ENCODE results near the gene FGFR1OP2. TPM values are rescaled to one million over a fixed set of nuclear protein-coding genes. Genes with fewer than 3 reads are reported as not detected.

Gene FGFR1OP2
- total and polyA plus RNA-seq, 4 donors, result 11.9 to 76.0 (median 27.6) TPM

GRCh38 chr12:27014085-27014858 is 76.0 kb downstream of the FGFR1OP2 start, which contains the start of gene TM7SF3:
TM7SF3 (minus strand) TSS chr12:27014384; CDS start chr12:27014168, 216 bp downstream.
- under 1% methylated on average over 71 of the region's 71 CpGs for WGBS
- H3K9me3 ChIP-seq (ENCODE audit: control insufficient read depth in 4 of 4, low read length in 3 of 4), result no peaks in the 10 kb centered on the region
- TF ChIP-seq ZBTB33 (IDR thresholded peaks at IDR 0.05) (peak; percentile 7), CTCF (IDR thresholded peaks at IDR 0.05; ENCODE audit: low read depth, low read length, missing input control) (peak; percentile 93), TAF1 (conservative IDR thresholded peaks at IDR 0.05) (no peak), EGR1 (IDR thresholded peaks at IDR 0.05; ENCODE audit: low read depth in 2 of 2) (peak in 1 of 2 donors; percentile 26), SP1 (IDR thresholded peaks at IDR 0.05) (peak; percentile 48), GABPA (IDR thresholded peaks at IDR 0.05 in 1 of 2, conservative IDR thresholded peaks at IDR 0.05 in 1 of 2) (peak in 1 of 2 donors; percentile 77), RAD21 (IDR thresholded peaks at IDR 0.05) (peak; percentile 69 to 72), REST (IDR thresholded peaks at IDR 0.05) (no peak)
- TF ChIP-seq, protein P1, sequence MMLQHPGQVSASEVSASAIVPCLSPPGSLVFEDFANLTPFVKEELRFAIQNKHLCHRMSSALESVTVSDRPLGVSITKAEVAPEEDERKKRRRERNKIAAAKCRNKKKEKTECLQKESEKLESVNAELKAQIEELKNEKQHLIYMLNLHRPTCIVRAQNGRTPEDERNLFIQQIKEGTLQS (IDR thresholded peaks at IDR 0.05), result peak; percentile 34
- H3K9ac ChIP-seq (ENCODE audit: low read depth in 1 of 2, low read length in 2 of 2), result peak within 1 kb of the TSS; percentile 86 to 100
- H3K27ac ChIP-seq (ENCODE audit: low read depth in 1 of 2, low read length in 2 of 2), result peak within 1 kb of the TSS; percentile 87 to 99
- H3K4me3 ChIP-seq (ENCODE audit: low read depth in 1 of 3, low read length in 3 of 3), result peak within 1 kb of the TSS; percentile 96 to 98 (median 97)
- H3K36me3 ChIP-seq (ENCODE audit: control insufficient read depth in 4 of 4, insufficient read depth in 3 of 4, low read depth in 1 of 4, low read length in 3 of 4), result no peaks in the 10 kb centered on the region
- DNase-seq (ENCODE audit: low spot score), result peak; percentile 92
- H3K27me3 ChIP-seq (ENCODE audit: control insufficient read depth in 4 of 4, insufficient read depth in 4 of 4, low read length in 3 of 4), result no peaks in the 10 kb centered on the region
- H3K4me1 ChIP-seq (ENCODE audit: control insufficient read depth in 4 of 4, insufficient read depth in 4 of 4, low read length in 3 of 4), result peaks cover 1 to 37% (median 26%) of the 10 kb centered on the region in 4 donors

- peaks cover 1 to 37% (median 26%) of the 10 kb centered on the region in 4 donors for H3K4me1 ChIP-seq (ENCODE audit: control insufficient read depth in 4 of 4, insufficient read depth in 4 of 4, low read length in 3 of 4)
- 39% methylated on average over 12 of the region's 12 CpGs for WGBS
- no peaks in the 10 kb centered on the region for H3K27me3 ChIP-seq (ENCODE audit: control insufficient read depth in 4 of 4, insufficient read depth in 4 of 4, low read length in 3 of 4)
- H3K9ac ChIP-seq (ENCODE audit: low read depth in 1 of 2, low read length in 2 of 2), result peak overlapping the region; percentile 86 to 100
- H3K9me3 ChIP-seq (ENCODE audit: control insufficient read depth in 4 of 4, low read length in 3 of 4), result no peaks in the 10 kb centered on the region
- peak overlapping the region; percentile 69 to 98 (median 97) for H3K4me3 ChIP-seq (ENCODE audit: low read depth in 1 of 3, low read length in 3 of 3)
- TF ChIP-seq FOXA2 (IDR thresholded peaks at IDR 0.05) (no peak), SP1 (IDR thresholded peaks at IDR 0.05) (no peak), REST (IDR thresholded peaks at IDR 0.05) (no peak), MAX (IDR thresholded peaks at IDR 0.05) (no peak), HNF4G (IDR thresholded peaks at IDR 0.05) (no peak), TAF1 (conservative IDR thresholded peaks at IDR 0.05) (no peak), FOXA1 (IDR thresholded peaks at IDR 0.05) (no peak), EGR1 (IDR thresholded peaks at IDR 0.05; ENCODE audit: low read depth in 2 of 2) (no peak)
- TF ChIP-seq, protein P1 (IDR thresholded peaks at IDR 0.05), result no peak
- H3K27ac ChIP-seq (ENCODE audit: low read depth in 1 of 2, low read length in 2 of 2), result peak overlapping the region; percentile 87 to 99
- peak; percentile 36 for DNase-seq (ENCODE audit: low spot score)
- no peaks in the 10 kb centered on the region for H3K36me3 ChIP-seq (ENCODE audit: control insufficient read depth in 4 of 4, insufficient read depth in 3 of 4, low read depth in 1 of 4, low read length in 3 of 4)
These were observed 76.8 kb downstream of the FGFR1OP2 start for GRCh38 chr12:27014859-27015729.

Data from liver (tissue), 9 donors.